Gastroesophageal sphincter (tissue), 4 donors: Measurements from ENCODE around the gene HOXA10. TPM values are rescaled to one million over a fixed set of nuclear protein-coding genes. Genes with fewer than 3 reads are reported as not detected.
A peak's percentile ranks its signal among the peaks of the same experiment; 100 is the strongest.

Source experiments
- ATAC-seq: fragments of 150-250 bp; one replicate; pipeline ENCODE4 v1.9.1; 2016; ENCODE audit warnings: mild to moderate bottlenecking, moderate library complexity
- H3K27ac ChIP-seq, 4 donors: fragments of 200-600 bp; sonication (generic) in 3 of 4; 1 replicate in 3 of 4; 2 replicates in 1 of 4; pipeline ENCODE4 v1.5.1; 2016 to 2019
- H3K27me3 ChIP-seq: fragments of 200-600 bp; sonication (generic); one replicate; pipeline ENCODE4 v1.5.1; 2019
- H3K36me3 ChIP-seq, 2 donors: fragments of 200-600 bp; sonication (generic); one replicate each; pipeline ENCODE4 v1.5.1; 2019; ENCODE audit warnings: control low read depth in 1 of 2
- H3K4me1 ChIP-seq, 3 donors: fragments of 200-600 bp; sonication (generic); 1 replicate in 2 of 3; 2 replicates in 1 of 3; pipeline ENCODE4 v1.5.1; 2016 to 2019; ENCODE audit warnings: control low read depth in 2 of 3
- H3K4me3 ChIP-seq, 2 donors: fragments of 200-600 bp; sonication (generic); one replicate each; pipeline ENCODE4 v1.5.1; 2019; ENCODE audit warnings: mild to moderate bottlenecking in 1 of 2, moderate library complexity in 1 of 2
- H3K9me3 ChIP-seq, 3 donors: fragments of 200-600 bp; sonication (generic); one replicate each; pipeline ENCODE4 v1.5.1; 2017 to 2019; ENCODE audit warnings: control low read depth in 2 of 3
- EP300 ChIP-seq: sonication (generic); formaldehyde crosslinking; IDR thresholded peaks from one replicate; pipeline ENCODE4 v1.6.1; 2017; ENCODE audit warnings: antibody characterized with exemption, mild to moderate bottlenecking
- POLR2A ChIP-seq, 2 donors: fragments of 450-650 bp; IDR thresholded peaks; one replicate each; pipeline ENCODE4 v1.6.1; 2017; ENCODE audit warnings: antibody characterized with exemption in 2 of 2, mild to moderate bottlenecking in 2 of 2, moderate library complexity in 1 of 2
- POLR2AphosphoS5 ChIP-seq: sonication (generic); formaldehyde crosslinking; IDR thresholded peaks from one replicate; pipeline ENCODE4 v1.6.1; 2017; ENCODE audit warnings: antibody characterized with exemption
- WGBS, 2 donors: methylation state at CpG; one replicate each; pipeline ENCODE4 v1.1.5; 2018; ENCODE audit warnings: low coverage in 1 of 2; 5-methylcytosine and 5-hydroxymethylcytosine counted together
- total RNA-seq, 4 donors: library from RNA; depleted of rRNA; stranded (reverse); fragments of >200 nt; gene quantifications; one replicate each; pipeline ENCODE4 v1.1.0, GENCODE V29; 2016
- TF ChIP-seq, protein P1 (sequence below), 4 experiments: fragments of 200-600 bp in 2 of 4; fragments of 450-650 bp in 2 of 4; sonication (generic) in 1 of 4; IDR thresholded peaks; one replicate each; pipeline ENCODE4 v1.5.1; 2017 to 2019; ENCODE audit warnings: antibody characterized with exemption in 4 of 4, mild to moderate bottlenecking in 2 of 4, moderate library complexity in 2 of 4

Gene HOXA10
- total RNA-seq, 4 donors from 2014 or later, result 0.67 TPM; not detected in 3

DNA sequence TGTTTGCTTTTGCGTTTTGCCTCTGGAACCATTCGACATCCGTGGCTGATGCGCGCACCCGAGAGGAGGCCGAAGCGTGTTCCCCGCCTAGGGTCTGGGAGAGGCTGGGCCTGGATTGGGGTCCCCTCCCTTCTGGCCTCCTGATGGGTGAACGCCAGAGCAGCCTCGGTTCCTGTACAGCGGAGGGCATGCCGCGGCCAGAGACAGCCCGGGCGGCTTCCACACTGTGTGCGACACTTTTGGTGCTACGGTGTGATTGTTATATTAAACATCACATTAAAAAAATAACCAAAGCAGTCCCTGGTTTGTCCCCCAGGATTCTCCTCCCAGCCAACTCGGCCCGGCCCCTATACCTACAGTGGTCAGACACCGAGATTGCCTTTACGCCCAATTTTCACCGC lies 14.0 kb downstream of the HOXA10 start:
- H3K27ac ChIP-seq, result no peak overlapping the region
- H3K4me1 ChIP-seq, result peaks cover 0 to 50% (median 20%) of the 10 kb centered on the region in 3 donors
- no peaks in the 10 kb centered on the region for H3K36me3 ChIP-seq
- peak overlapping the region in 1 of 2 donors; percentile 62 for H3K4me3 ChIP-seq
- H3K9me3 ChIP-seq, result no peaks in the 10 kb centered on the region
- WGBS, 2 donors, result 48 to 50% methylated on average over 1 to 8 of the region's 23 CpGs
- H3K27me3 ChIP-seq, result peaks cover 100% of the 10 kb centered on the region
- no peak for TF ChIP-seq POLR2A (IDR thresholded peaks at IDR 0.05)
- TF ChIP-seq POLR2AphosphoS5, result no peak
- no peak for TF ChIP-seq EP300
- TF ChIP-seq, protein P1, sequence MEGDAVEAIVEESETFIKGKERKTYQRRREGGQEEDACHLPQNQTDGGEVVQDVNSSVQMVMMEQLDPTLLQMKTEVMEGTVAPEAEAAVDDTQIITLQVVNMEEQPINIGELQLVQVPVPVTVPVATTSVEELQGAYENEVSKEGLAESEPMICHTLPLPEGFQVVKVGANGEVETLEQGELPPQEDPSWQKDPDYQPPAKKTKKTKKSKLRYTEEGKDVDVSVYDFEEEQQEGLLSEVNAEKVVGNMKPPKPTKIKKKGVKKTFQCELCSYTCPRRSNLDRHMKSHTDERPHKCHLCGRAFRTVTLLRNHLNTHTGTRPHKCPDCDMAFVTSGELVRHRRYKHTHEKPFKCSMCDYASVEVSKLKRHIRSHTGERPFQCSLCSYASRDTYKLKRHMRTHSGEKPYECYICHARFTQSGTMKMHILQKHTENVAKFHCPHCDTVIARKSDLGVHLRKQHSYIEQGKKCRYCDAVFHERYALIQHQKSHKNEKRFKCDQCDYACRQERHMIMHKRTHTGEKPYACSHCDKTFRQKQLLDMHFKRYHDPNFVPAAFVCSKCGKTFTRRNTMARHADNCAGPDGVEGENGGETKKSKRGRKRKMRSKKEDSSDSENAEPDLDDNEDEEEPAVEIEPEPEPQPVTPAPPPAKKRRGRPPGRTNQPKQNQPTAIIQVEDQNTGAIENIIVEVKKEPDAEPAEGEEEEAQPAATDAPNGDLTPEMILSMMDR (IDR thresholded peaks at IDR 0.05), result no peak
- ATAC-seq, result no peak

DNA sequence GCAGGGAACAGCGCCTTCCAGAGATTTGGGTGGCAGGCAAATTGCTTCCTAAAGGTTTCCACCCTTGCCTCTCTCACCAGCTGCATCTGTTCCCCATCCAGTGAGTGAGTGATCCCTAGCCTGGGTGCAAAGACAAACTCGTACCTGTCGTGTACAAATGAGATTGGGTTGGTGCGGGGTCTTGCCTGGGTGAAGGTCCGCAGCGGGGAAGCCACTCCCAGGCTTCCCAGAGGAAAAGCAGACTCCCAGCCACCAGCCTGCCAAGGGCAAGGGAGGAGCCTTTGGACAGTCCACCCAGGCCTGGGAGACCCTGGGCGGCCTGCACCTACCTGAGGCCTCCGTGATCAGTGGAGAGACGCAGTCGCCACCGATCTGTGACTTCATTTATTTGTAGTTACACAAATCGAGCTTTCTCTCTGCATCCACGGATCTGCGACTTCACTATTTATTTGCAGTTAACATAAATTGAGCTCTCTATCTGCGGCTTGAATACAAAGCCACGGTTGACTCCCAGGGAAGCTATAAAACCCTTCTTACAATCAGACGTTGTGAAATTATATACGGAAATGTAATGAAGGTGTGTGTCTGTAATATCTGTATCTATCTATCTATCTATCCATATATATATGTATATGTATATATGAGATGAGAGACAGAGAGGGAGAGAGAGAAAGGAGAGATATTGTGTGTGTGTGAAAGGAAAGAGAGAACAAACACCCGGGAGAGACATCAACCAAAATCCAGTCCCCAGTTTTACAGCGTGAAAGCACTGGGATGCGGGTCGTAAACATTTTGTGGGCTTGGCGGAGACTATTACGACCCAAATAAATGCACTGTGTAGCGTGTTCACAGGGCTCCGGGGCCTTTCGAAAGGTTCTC lies 14.6 kb downstream of the HOXA10 start:
- H3K27me3 ChIP-seq, result peaks cover 100% of the 10 kb centered on the region
- no peaks in the 10 kb centered on the region for H3K36me3 ChIP-seq
- ATAC-seq, result no peak
- no peak overlapping the region for H3K4me3 ChIP-seq
- TF ChIP-seq, protein P1 (IDR thresholded peaks at IDR 0.05), result no peak
- no peak for TF ChIP-seq POLR2AphosphoS5
- no peak for TF ChIP-seq POLR2A (IDR thresholded peaks at IDR 0.05)
- no peak for TF ChIP-seq EP300
- peaks cover 0 to 50% (median 21%) of the 10 kb centered on the region in 3 donors for H3K4me1 ChIP-seq
- no peaks in the 10 kb centered on the region for H3K9me3 ChIP-seq
- no peak overlapping the region for H3K27ac ChIP-seq
- 56 to 62% methylated on average over 15 to 20 of the region's 27 CpGs for WGBS, 2 donors

DNA sequence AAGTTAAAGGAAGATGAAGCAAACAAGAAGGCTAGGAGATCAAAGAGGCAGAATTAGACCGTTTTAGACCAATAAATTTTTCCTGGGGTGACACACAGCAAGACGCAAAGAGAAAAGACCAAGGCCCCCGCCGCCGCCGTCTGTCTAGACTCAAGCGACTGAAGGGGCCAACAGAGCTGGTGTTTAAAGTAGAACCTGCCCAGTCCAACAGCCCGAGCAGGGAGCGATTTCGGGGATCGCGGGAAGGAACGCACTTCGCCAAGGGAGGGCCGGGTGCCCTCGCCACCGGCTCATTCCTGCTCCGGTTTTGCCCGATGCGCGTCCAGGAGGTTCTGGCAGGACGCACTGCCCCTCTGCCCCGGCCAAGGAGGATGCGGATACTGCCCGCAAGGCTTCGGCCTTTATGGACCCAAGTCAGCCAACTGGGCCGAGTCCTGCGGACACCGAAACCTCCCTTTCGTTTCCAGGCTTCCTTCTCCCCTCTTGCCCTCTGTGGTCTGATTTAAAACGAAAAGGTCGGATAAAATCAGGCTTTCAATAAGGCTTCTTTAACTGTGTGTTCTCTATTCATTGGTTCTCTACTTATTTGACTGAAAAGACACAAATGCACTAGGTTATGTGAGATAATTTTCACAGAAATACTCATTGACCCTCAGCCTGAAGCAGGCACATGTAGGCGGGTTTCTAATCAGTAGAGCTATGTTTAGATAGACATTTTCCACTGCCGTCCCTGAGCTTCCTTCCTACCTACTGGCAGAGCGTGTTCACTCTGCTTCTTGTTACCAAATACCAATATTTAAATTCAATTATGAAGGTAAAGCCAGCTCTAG lies 15.5 kb downstream of the HOXA10 start:
- Histone ChIP-seq H3K27me3 (peaks cover 100% of the 10 kb centered on the region), H3K4me1 (peaks cover 0 to 48% (median 21%) of the 10 kb centered on the region in 3 donors), H3K27ac (no peak overlapping the region), H3K9me3 (no peaks in the 10 kb centered on the region), H3K4me3 (no peak overlapping the region), H3K36me3 (no peaks in the 10 kb centered on the region)
- no peak for ATAC-seq
- 42% methylated on average over 16 to 29 of the region's 35 CpGs for WGBS, 2 donors
- TF ChIP-seq EP300, result no peak
- TF ChIP-seq POLR2AphosphoS5, result no peak
- TF ChIP-seq POLR2A (IDR thresholded peaks at IDR 0.05), result no peak
- TF ChIP-seq, protein P1 (IDR thresholded peaks at IDR 0.05), result no peak

DNA sequence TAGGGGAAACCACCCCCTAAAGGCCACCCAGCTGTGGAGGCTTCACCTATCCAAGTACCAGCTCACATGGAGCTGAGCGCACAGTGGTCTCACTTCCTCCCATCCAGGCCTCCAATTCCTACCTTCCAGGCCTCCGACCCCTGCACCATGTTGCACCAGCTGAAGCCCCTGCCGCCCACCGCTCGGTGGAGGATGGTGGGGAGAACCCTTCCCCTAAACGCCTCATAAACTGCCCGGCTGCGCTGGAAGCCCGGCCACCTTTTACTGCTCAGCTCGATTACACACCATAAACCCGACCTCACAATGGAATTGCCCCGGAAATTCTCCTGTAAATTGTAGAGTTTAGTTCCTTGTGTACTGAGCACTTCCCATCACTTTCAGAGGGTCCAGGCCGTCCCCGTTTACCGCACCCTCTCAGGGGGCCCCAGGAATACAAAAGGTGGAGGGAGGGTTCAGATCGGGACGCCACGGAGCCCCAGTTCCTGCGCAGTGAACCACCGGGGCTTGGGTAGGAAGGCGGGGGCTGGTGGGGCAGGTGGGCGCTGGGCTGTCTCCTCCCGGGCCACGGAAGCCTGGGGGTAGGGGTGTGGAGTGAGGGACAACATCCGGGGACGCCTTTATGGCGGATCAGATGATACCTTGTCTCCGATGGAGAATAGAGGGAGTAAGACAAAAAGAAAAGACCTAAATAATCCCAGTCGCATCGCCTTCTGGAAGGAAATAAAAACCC lies 16.3 kb downstream of the HOXA10 start:
- WGBS, 2 donors, result 10 to 35% methylated on average over 2 to 23 of the region's 30 CpGs
- H3K9me3 ChIP-seq, result no peaks in the 10 kb centered on the region
- H3K4me1 ChIP-seq, result peaks cover 0 to 48% (median 21%) of the 10 kb centered on the region in 3 donors
- H3K4me3 ChIP-seq, result no peak overlapping the region
- H3K27me3 ChIP-seq, result peaks cover 100% of the 10 kb centered on the region
- no peak for ATAC-seq
- no peaks in the 10 kb centered on the region for H3K36me3 ChIP-seq
- TF ChIP-seq, protein P1 (IDR thresholded peaks at IDR 0.05), result no peak
- H3K27ac ChIP-seq, result no peak overlapping the region
